HepG2 (cell line): Measurements from ENCODE around the gene ANKRD37. TPM values are rescaled to one million over a fixed set of nuclear protein-coding genes. Genes with fewer than 3 reads are reported as not detected.

ENCODE experiments used
- ATAC-seq: fragments of 200-7000 bp; cut with Tn5 transposase; 3 replicates; pipeline ENCODE4 v1.9.1; 2020; ENCODE audit warnings: mild to moderate bottlenecking, moderate library complexity
- BruUV-seq: library from RNA; stranded (reverse); fragments of 400-500 nt; replicated peaks from 2 replicates; lab custom pipeline; 2021; lab: Mats Ljungman, UMichigan
- CTCF ChIA-PET: fragments of 300-600 bp; formaldehyde crosslinking; extraction: SDS; loops from one replicate; lab custom pipeline; 2021; ENCODE audit warnings: low total read pairs, inconsistent platforms, low intra/inter-chr PET ratio; lab: Yijun Ruan, JAX
- POLR2A ChIA-PET: fragments of 350-600 bp; sonication (Branson Sonifier 250); formaldehyde crosslinking; loops from one replicate; lab custom pipeline; 2020; ENCODE audit warnings: antibody characterized with exemption, inconsistent platforms; lab: Yijun Ruan, JAX
- DNase-seq: peaks from one replicate; pipeline ENCODE4 v3.0.0-alpha.2; 2015; ENCODE audit warnings: low spot score
- FAIRE-seq: peaks from 3 replicates; lab custom pipeline; 2011; peaks lifted over from hg19 to GRCh38; lab: Jason Lieb, UNC
- H2AFZ ChIP-seq: one replicate; pipeline ENCODE4 v1.6.1; 2011; ENCODE audit warnings: low read length, inconsistent platforms
- H3K27ac ChIP-seq: fragments of 300-600 bp; 3 replicates; pipeline ENCODE4 v1.8.0; 2011; ENCODE audit warnings: mixed run types, mild to moderate bottlenecking, mixed read lengths, low read length, inconsistent platforms; ENCODE audit not compliant: insufficient read depth; ENCODE audit errors: extremely low read length
- H3K27me3 ChIP-seq, 2 experiments: fragments of 200-600 bp in 1 of 2; 2 replicates in 1 of 2; 3 replicates in 1 of 2; pipeline versions ENCODE4 v1.6.0 to v1.8.0; 2011; ENCODE audit warnings: low read length in 2 of 2, mild to moderate bottlenecking in 2 of 2, moderate library complexity in 2 of 2, inconsistent platforms in 1 of 2; ENCODE audit not compliant: insufficient read depth in 2 of 2, control insufficient read depth in 1 of 2
- H3K36me3 ChIP-seq, 2 experiments: fragments of 200-600 bp in 1 of 2; replicated peaks in 1 of 2; 2 replicates in 1 of 2; 3 replicates in 1 of 2; pipeline versions ENCODE4 v1.5.1 to v1.8.0; 2011; ENCODE audit warnings: low read length in 2 of 2, inconsistent platforms in 1 of 2; ENCODE audit not compliant: insufficient read depth in 2 of 2, control insufficient read depth in 1 of 2
- H3K4me1 ChIP-seq: 2 replicates; pipeline ENCODE4 v1.5.1; 2012; ENCODE audit warnings: low read length, inconsistent platforms; ENCODE audit not compliant: insufficient read depth
- H3K4me2 ChIP-seq: 2 replicates; pipeline ENCODE4 v1.6.0; 2011; ENCODE audit warnings: low read depth, low read length, inconsistent platforms
- H3K4me3 ChIP-seq, 3 experiments: fragments of 200-600 bp in 1 of 3; sonication (generic), shearing (Covaris generic) in 1 of 3; replicated peaks in 1 of 3; 2 replicates each; pipeline ENCODE4 v1.5.1; 2011 to 2016; ENCODE audit warnings: low read length in 3 of 3, inconsistent platforms in 2 of 3, low read depth in 2 of 3, mild to moderate bottlenecking in 2 of 3, control low read depth in 1 of 3, mixed read lengths in 1 of 3; ENCODE audit not compliant: insufficient read depth in 1 of 3
- H3K79me2 ChIP-seq: one replicate; pipeline ENCODE4 v1.6.1; 2011; ENCODE audit warnings: low read length, inconsistent platforms; ENCODE audit not compliant: insufficient read depth
- H3K9ac ChIP-seq: 2 replicates; pipeline ENCODE4 v1.6.0; 2011; ENCODE audit warnings: mild to moderate bottlenecking, low read depth, low read length, inconsistent platforms; ENCODE audit not compliant: insufficient read depth
- H3K9me3 ChIP-seq: 2 replicates; pipeline ENCODE4 v1.5.1; 2012; ENCODE audit warnings: mild to moderate bottlenecking, low read length
- H4K20me1 ChIP-seq: 2 replicates; pipeline ENCODE4 v1.6.0; 2011; ENCODE audit warnings: inconsistent platforms, mild to moderate bottlenecking, low read length, moderate library complexity; ENCODE audit not compliant: insufficient read depth
- CHD2 ChIP-seq: IDR thresholded peaks from 2 replicates; pipeline ENCODE4 v1.6.1; 2011; ENCODE audit warnings: low read depth, low read length, improper control_type of control experiment
- EEA1 ChIP-seq: sonication (generic); formaldehyde crosslinking; IDR thresholded peaks from 2 replicates; pipeline ENCODE4 v1.5.1; 2020; ENCODE audit warnings: mild to moderate bottlenecking, missing genetic modification reagents, borderline replicate concordance
- ONECUT2 ChIP-seq: sonication (generic); formaldehyde crosslinking; IDR thresholded peaks from 2 replicates; pipeline ENCODE4 v1.4.0; 2020; ENCODE audit warnings: missing genetic modification reagents
- WGBS: methylation state at CpG from one replicate; pipeline ENCODE4 v1.1.6; 2017; ENCODE audit warnings: low lambda C conversion rate; 5-methylcytosine and 5-hydroxymethylcytosine counted together
- in situ Hi-C: cut with HindIII; loops from 2 replicates; pipeline ENCODE4 v1.10.0; 2017; ENCODE audit warnings: low pct_unique_long_range_greater_than_20kb; ENCODE audit not compliant: extremely low pct_ligation_motif_present
- intact Hi-C: fragments of 100-400 bp; cut with micrococcal nuclease; formaldehyde crosslinking; loops from one replicate; pipeline ENCODE4 v1.10.0; 2022; ENCODE audit not compliant: unreplicated experiment
- polyA plus RNA-seq, 8 experiments: library from polyadenylated mRNA; depleted of rRNA in 3 of 8; stranded (reverse) in 7 of 8; unstranded in 1 of 8; fragments of >200 nt; fragmentation: Illumina TruSeq in 4 of 8; extraction: Trizol in 4 of 8; gene quantifications; 2 replicates each; pipeline versions ENCODE4 v1.2.1 to v1.2.3, GENCODE V29; 2011 to 2016; ENCODE audit warnings: low read depth in 4 of 8, missing spikeins in 1 of 8, mixed read lengths in 1 of 8; ENCODE audit not compliant: insufficient read depth in 1 of 8
- total RNA-seq, 5 experiments: library from RNA; depleted of rRNA; stranded (reverse); fragments of >200 nt; fragmentation: Illumina TruSeq; extraction: Trizol; gene quantifications; 2 replicates each; pipeline ENCODE4 v1.2.3, GENCODE V29; 2016; ENCODE audit warnings: low read depth in 1 of 5
- TF ChIP-seq, protein P1 (sequence below): sonication (generic); formaldehyde crosslinking; IDR thresholded peaks from 2 replicates; pipeline ENCODE4 v1.5.1; 2020; ENCODE audit warnings: missing genetic modification reagents, mild to moderate bottlenecking, borderline replicate concordance
- TF ChIP-seq, protein P2 (sequence below): sonication (generic); formaldehyde crosslinking; IDR thresholded peaks from 2 replicates; pipeline ENCODE4 v1.4.0; 2020; ENCODE audit warnings: missing genetic modification reagents, borderline replicate concordance

ANKRD37 gene
- total and polyA plus RNA-seq, 2 of the 13 experiments (the other 11 are each of a cell fraction or from before 2014, with no cell fraction given) = 2.2 to 51.4 TPM

DNA sequence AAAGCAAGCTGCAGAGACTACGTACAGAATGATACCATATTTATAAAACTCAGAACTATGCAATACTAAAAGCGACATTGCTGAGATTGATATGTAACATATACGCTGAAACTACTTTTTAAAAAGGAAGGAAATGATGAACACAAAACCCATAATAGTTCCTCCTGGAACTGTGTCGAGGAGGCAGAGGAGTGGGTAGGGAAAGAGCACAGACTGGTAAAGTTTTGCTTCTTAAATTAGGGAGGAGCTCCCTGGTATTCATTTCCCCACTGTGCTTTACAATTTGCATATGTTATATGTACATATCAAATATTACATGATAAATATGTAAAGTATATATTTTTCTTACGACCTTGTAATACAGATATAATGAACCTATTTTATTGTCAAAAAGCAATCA is 15.2 kb downstream of the ANKRD37 start:
- H3K79me2 ChIP-seq = no peaks in the 10 kb centered on the region
- H2AFZ ChIP-seq = no peak overlapping the region
- no peak for DNase-seq
- peaks cover 3 to 31% of the 10 kb centered on the region in 2 experiments; a peak in 4 of 5 replicates for H3K36me3 ChIP-seq
- FAIRE-seq = no peak
- H3K4me3 ChIP-seq = no peak overlapping the region
- BruUV-seq = no TSS peak
- in situ Hi-C loops = no loop called here
- TF ChIP-seq, protein P1, sequence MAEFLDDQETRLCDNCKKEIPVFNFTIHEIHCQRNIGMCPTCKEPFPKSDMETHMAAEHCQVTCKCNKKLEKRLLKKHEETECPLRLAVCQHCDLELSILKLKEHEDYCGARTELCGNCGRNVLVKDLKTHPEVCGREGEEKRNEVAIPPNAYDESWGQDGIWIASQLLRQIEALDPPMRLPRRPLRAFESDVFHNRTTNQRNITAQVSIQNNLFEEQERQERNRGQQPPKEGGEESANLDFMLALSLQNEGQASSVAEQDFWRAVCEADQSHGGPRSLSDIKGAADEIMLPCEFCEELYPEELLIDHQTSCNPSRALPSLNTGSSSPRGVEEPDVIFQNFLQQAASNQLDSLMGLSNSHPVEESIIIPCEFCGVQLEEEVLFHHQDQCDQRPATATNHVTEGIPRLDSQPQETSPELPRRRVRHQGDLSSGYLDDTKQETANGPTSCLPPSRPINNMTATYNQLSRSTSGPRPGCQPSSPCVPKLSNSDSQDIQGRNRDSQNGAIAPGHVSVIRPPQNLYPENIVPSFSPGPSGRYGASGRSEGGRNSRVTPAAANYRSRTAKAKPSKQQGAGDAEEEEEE (CRISPR knock-in tag) = no peak
- TF ChIP-seq ONECUT2 (CRISPR knock-in tag) = no peak
- no peaks in the 10 kb centered on the region for H3K27me3 ChIP-seq
- no peaks in the 10 kb centered on the region for H3K4me1 ChIP-seq
- no peak overlapping the region for H3K4me2 ChIP-seq
- H4K20me1 ChIP-seq = no peaks in the 10 kb centered on the region
- ChIA-PET CTCF (no interaction called here), POLR2A (no interaction called here)
- 96% methylated on average over 5 of the region's 5 CpGs for WGBS
- no peak for ATAC-seq
- H3K9ac ChIP-seq = no peak overlapping the region
- intact Hi-C loops = no loop called here
- H3K27ac ChIP-seq = no peak overlapping the region
- no peaks in the 10 kb centered on the region for H3K9me3 ChIP-seq

DNA sequence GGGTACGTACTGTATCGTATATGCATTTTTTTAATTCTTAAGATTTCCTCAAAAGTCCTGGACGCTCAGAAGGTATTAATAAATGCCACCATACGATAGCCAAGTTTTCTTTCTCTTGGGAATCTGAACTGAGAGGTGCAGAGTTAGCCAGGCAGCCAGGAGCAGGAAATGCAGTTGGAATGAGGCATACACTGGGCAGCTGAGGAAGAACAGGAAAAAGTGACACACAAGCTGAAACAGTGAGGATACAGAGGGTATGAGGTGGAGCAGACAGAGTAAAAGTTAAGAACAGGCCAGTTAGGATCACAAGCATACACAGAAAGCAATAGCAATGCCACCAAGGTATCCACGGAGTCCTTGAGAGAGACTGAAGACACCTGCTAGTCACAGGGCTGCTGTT is 15.8 kb downstream of the ANKRD37 start:
- no TSS peak for BruUV-seq
- no peak overlapping the region for H3K4me2 ChIP-seq
- no peaks in the 10 kb centered on the region for H3K4me1 ChIP-seq
- H3K79me2 ChIP-seq = no peaks in the 10 kb centered on the region
- H3K27ac ChIP-seq = no peak overlapping the region
- in situ Hi-C loops (no loop called here), intact Hi-C loops (no loop called here)
- ChIA-PET CTCF (no interaction called here), POLR2A (no interaction called here)
- no peaks in the 10 kb centered on the region for H3K9me3 ChIP-seq
- no peak overlapping the region for H3K9ac ChIP-seq
- DNase-seq = no peak
- TF ChIP-seq CHD2 (no peak), EEA1 (CRISPR knock-in tag) (no peak)
- TF ChIP-seq, protein P2, sequence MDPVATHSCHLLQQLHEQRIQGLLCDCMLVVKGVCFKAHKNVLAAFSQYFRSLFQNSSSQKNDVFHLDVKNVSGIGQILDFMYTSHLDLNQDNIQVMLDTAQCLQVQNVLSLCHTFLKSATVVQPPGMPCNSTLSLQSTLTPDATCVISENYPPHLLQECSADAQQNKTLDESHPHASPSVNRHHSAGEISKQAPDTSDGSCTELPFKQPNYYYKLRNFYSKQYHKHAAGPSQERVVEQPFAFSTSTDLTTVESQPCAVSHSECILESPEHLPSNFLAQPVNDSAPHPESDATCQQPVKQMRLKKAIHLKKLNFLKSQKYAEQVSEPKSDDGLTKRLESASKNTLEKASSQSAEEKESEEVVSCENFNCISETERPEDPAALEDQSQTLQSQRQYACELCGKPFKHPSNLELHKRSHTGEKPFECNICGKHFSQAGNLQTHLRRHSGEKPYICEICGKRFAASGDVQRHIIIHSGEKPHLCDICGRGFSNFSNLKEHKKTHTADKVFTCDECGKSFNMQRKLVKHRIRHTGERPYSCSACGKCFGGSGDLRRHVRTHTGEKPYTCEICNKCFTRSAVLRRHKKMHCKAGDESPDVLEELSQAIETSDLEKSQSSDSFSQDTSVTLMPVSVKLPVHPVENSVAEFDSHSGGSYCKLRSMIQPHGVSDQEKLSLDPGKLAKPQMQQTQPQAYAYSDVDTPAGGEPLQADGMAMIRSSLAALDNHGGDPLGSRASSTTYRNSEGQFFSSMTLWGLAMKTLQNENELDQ (CRISPR knock-in tag) = no peak
- ATAC-seq = no peak
- no peaks in the 10 kb centered on the region for H3K27me3 ChIP-seq
- WGBS = 94% methylated on average over 5 of the region's 5 CpGs
- H3K4me3 ChIP-seq = no peak overlapping the region
- no peak overlapping the region for H2AFZ ChIP-seq
- no peak for FAIRE-seq
- no peaks in the 10 kb centered on the region for H4K20me1 ChIP-seq
- peaks cover 4 to 31% of the 10 kb centered on the region in 2 experiments for H3K36me3 ChIP-seq
